GM12878 (cell line): ENCODE data around the gene ASAP2. TPM values are rescaled to one million over a fixed set of nuclear protein-coding genes. Genes with fewer than 3 reads are reported as not detected.

Source experiments
- ATAC-seq: fragments of 200-7000 bp; cut with Tn5 transposase; 3 replicates; pipeline ENCODE4 v1.9.1; 2020; ENCODE audit warnings: mild to moderate bottlenecking, moderate library complexity
- BruUV-seq: library from RNA; stranded (reverse); fragments of 400-500 nt; replicated peaks from 2 replicates; lab custom pipeline; 2021; lab: Mats Ljungman, UMichigan
- CTCF ChIA-PET: fragments of 300-600 bp; sonication (Branson Sonifier 250); formaldehyde crosslinking; extraction: SDS; loops from one replicate; lab custom pipeline; 2021; ENCODE audit warnings: inconsistent platforms; lab: Yijun Ruan, JAX
- POLR2A ChIA-PET: fragments of 350-600 bp; formaldehyde crosslinking; extraction: SDS; loops from one replicate; lab custom pipeline; 2021; ENCODE audit warnings: inconsistent platforms; lab: Charles Lee
- RAD21 ChIA-PET: fragments of 300-600 bp; sonication (Branson Sonifier 250); formaldehyde crosslinking; loops from one replicate; lab custom pipeline; 2023; ENCODE audit warnings: antibody characterized with exemption; ENCODE audit not compliant: unreplicated experiment; lab: Charles Lee
- SMC1A ChIA-PET: fragments of 300-600 bp; sonication (Branson Sonifier 250); formaldehyde crosslinking; loops from one replicate; lab custom pipeline; 2023; ENCODE audit not compliant: unreplicated experiment, uncharacterized antibody; lab: Charles Lee
- DNase-seq: peaks from one replicate; pipeline ENCODE4 v3.0.0-alpha.2; 2011; ENCODE audit warnings: low read depth, low spot score
- FAIRE-seq: peaks from 3 replicates; lab custom pipeline; 2011; peaks lifted over from hg19 to GRCh38; lab: Jason Lieb, UNC
- H2AFZ ChIP-seq: 2 replicates; pipeline ENCODE4 v1.6.0; 2011; ENCODE audit warnings: low read depth, low read length, control low read depth; ENCODE audit not compliant: control insufficient read depth
- H3K27ac ChIP-seq: 2 replicates; pipeline ENCODE4 v1.5.1; 2011; ENCODE audit warnings: control low read depth; ENCODE audit not compliant: control insufficient read depth, insufficient read depth
- H3K27me3 ChIP-seq, 2 experiments: replicated peaks in 1 of 2; 2 replicates each; pipeline versions ENCODE4 v1.6.0 to v1.6.1; 2011; ENCODE audit warnings: low read length in 1 of 2; ENCODE audit not compliant: control insufficient read depth in 2 of 2, insufficient read depth in 2 of 2
- H3K36me3 ChIP-seq, 2 experiments: 2 replicates each; pipeline ENCODE4 v1.5.1; 2011; ENCODE audit warnings: low read length in 1 of 2; ENCODE audit not compliant: control insufficient read depth in 2 of 2, insufficient read depth in 2 of 2
- H3K4me1 ChIP-seq: 2 replicates; pipeline ENCODE4 v1.6.1; 2011; ENCODE audit warnings: mild to moderate bottlenecking, low read length, moderate library complexity, mixed read lengths; ENCODE audit not compliant: control insufficient read depth, insufficient read depth
- H3K4me2 ChIP-seq: 2 replicates; pipeline ENCODE4 v1.6.0; 2011; ENCODE audit warnings: control low read depth; ENCODE audit not compliant: control insufficient read depth, insufficient read depth
- H3K4me3 ChIP-seq: fragments of 200-600 bp; sonication (generic); 2 replicates; pipeline ENCODE4 v1.5.1; 2016
- H3K79me2 ChIP-seq: 2 replicates; pipeline ENCODE4 v1.6.0; 2011; ENCODE audit warnings: low read length; ENCODE audit not compliant: control insufficient read depth, insufficient read depth
- H3K9ac ChIP-seq: 2 replicates; pipeline ENCODE4 v1.8.0; 2011; ENCODE audit warnings: low read length, control low read depth, mixed read lengths; ENCODE audit not compliant: control insufficient read depth, insufficient read depth
- H3K9me3 ChIP-seq: replicated peaks from 3 replicates; pipeline ENCODE4 v1.5.1; 2011; ENCODE audit warnings: mild to moderate bottlenecking, low read length; ENCODE audit not compliant: control insufficient read depth, insufficient read depth
- H4K20me1 ChIP-seq: 2 replicates; pipeline ENCODE4 v1.6.0; 2011; ENCODE audit not compliant: control insufficient read depth, insufficient read depth
- BCL11A ChIP-seq: IDR thresholded peaks from 2 replicates; pipeline ENCODE4 v1.6.1; 2011; ENCODE audit warnings: low read depth, low read length
- CREB1 ChIP-seq: IDR thresholded peaks from 2 replicates; pipeline ENCODE4 v1.6.1; 2012; ENCODE audit warnings: low read depth, mild to moderate bottlenecking, inconsistent platforms
- ETV6 ChIP-seq, 2 experiments: fragments of 450-650 bp in 1 of 2; IDR thresholded peaks in 1 of 2; conservative IDR thresholded peaks in 1 of 2; 2 replicates each; pipeline ENCODE4 v1.6.1; 2014; ENCODE audit warnings: antibody characterized with exemption in 1 of 2, borderline replicate concordance in 1 of 2, low read depth in 1 of 2, mild to moderate bottlenecking in 1 of 2, moderate library complexity in 1 of 2
- FOXK2 ChIP-seq: fragments of 450-650 bp; IDR thresholded peaks from 2 replicates; pipeline ENCODE4 v1.6.1; 2017; ENCODE audit warnings: mild to moderate bottlenecking, moderate library complexity
- HDAC2 ChIP-seq: fragments of 200-600 bp; sonication (generic); IDR thresholded peaks from 2 replicates; pipeline ENCODE4 v1.6.1; 2017
- HDAC6 ChIP-seq: fragments of 200-600 bp; sonication (generic); IDR thresholded peaks from one replicate; pipeline ENCODE4 v1.8.0; 2017; ENCODE audit warnings: antibody characterized with exemption; ENCODE audit not compliant: unreplicated experiment
- HDGF ChIP-seq: fragments of 450-650 bp; IDR thresholded peaks from 2 replicates; pipeline ENCODE4 v1.6.1; 2016; ENCODE audit warnings: antibody characterized with exemption
- IKZF1 ChIP-seq: fragments of 450-650 bp; conservative IDR thresholded peaks from 2 replicates; pipeline ENCODE4 v1.6.1; 2017; ENCODE audit warnings: antibody characterized with exemption, mild to moderate bottlenecking
- NR2C1 ChIP-seq: fragments of 450-650 bp; IDR thresholded peaks from 2 replicates; pipeline ENCODE4 v1.6.1; 2017; ENCODE audit warnings: antibody characterized with exemption, mild to moderate bottlenecking, moderate library complexity
- NRF1 ChIP-seq: conservative IDR thresholded peaks from 2 replicates; pipeline ENCODE4 v1.6.1; 2011; ENCODE audit warnings: mild to moderate bottlenecking, low read depth, low read length, improper control_type of control experiment
- POU2F2 ChIP-seq: IDR thresholded peaks from 3 replicates; pipeline ENCODE4 v1.6.1; 2011; ENCODE audit warnings: low read depth, mild to moderate bottlenecking, low read length, borderline replicate concordance
- SPI1 ChIP-seq: IDR thresholded peaks from 2 replicates; pipeline ENCODE4 v1.6.1; 2011; ENCODE audit warnings: low read depth, mild to moderate bottlenecking, low read length, moderate library complexity, borderline replicate concordance; ENCODE audit not compliant: insufficient read depth
- SRF ChIP-seq, 2 experiments: IDR thresholded peaks; 2 replicates each; pipeline ENCODE4 v1.6.1; 2011; ENCODE audit warnings: low read depth in 2 of 2, low read length in 2 of 2, mild to moderate bottlenecking in 1 of 2, moderate library complexity in 1 of 2
- TCF12 ChIP-seq: IDR thresholded peaks from 2 replicates; pipeline ENCODE4 v1.6.1; 2011; ENCODE audit warnings: low read depth, mild to moderate bottlenecking, low read length
- ZBTB11 ChIP-seq: fragments of 450-650 bp; formaldehyde crosslinking; IDR thresholded peaks from 2 replicates; pipeline ENCODE4 v1.5.0; 2022; ENCODE audit warnings: mild to moderate bottlenecking, missing genetic modification characterization
- WGBS: methylation state at CpG from one replicate; pipeline ENCODE4 v1.1.6; 2016; ENCODE audit warnings: low lambda C conversion rate; ENCODE audit not compliant: insufficient replicate concordance, insufficient coverage; ENCODE audit errors: missing lambda C conversion rate; 5-methylcytosine and 5-hydroxymethylcytosine counted together
- in situ Hi-C: fragments of 300-500 bp; cut with MboI; formaldehyde crosslinking; loops from 9 replicates; pipeline ENCODE4 v1.14.3; 2018; ENCODE audit warnings: mixed read lengths
- intact Hi-C: fragments of 100-400 bp; cut with micrococcal nuclease; formaldehyde crosslinking; loops from one replicate; pipeline ENCODE4 v1.14.2; 2022; ENCODE audit not compliant: unreplicated experiment
- polyA plus RNA-seq, 11 experiments: library from polyadenylated mRNA; depleted of rRNA in 4 of 11; unstranded in 6 of 11; stranded (reverse) in 5 of 11; fragments of >200 nt; fragmentation: Nextera tagmentation in 4 of 11; fragmentation: Illumina TruSeq in 1 of 11; extraction: Ambion mirVana in 4 of 11; extraction: Trizol in 1 of 11; gene quantifications; 1 replicate in 1 of 11; 2 replicates in 10 of 11; pipeline versions ENCODE4 v1.2.1 to v1.2.3, GENCODE V29; 2011 to 2016; ENCODE audit warnings: inconsistent platforms in 2 of 11, missing spikeins in 2 of 11, low read depth in 1 of 11
- total RNA-seq, 4 experiments: library from RNA; depleted of rRNA in 3 of 4; stranded (reverse); fragments of >200 nt in 3 of 4; fragmentation: Illumina TruSeq in 1 of 4; extraction: Trizol in 1 of 4; gene quantifications; 2 replicates each; pipeline versions ENCODE4 v1.2.1 to v1.2.3, GENCODE V29; 2013 to 2021
- TF ChIP-seq, protein P1 (sequence below): IDR thresholded peaks from 2 replicates; pipeline ENCODE4 v1.6.1; 2012; ENCODE audit warnings: low read depth, low read length, improper control_type of control experiment
- TF ChIP-seq, protein P2 (sequence below): fragments of 150-350 bp; IDR thresholded peaks from 2 replicates; pipeline ENCODE4 v1.6.1; 2016; ENCODE audit warnings: low read depth, low read length
- TF ChIP-seq, protein P3 (sequence below): IDR thresholded peaks from 2 replicates; pipeline ENCODE4 v1.6.1; 2012; ENCODE audit warnings: low read depth, low read length, improper control_type of control experiment

ASAP2 gene
- total and polyA plus RNA-seq, 10 of the 15 experiments (the other 5 are each of a cell fraction or from before 2014, with no cell fraction given): 0.05 to 0.27 (median 0.07) TPM; not detected in 4

- ChIA-PET SMC1A (no interaction called here), CTCF (no interaction called here), POLR2A (interaction anchor here (0.6 kb wide), 1 partner anchor 19 kb away, joined by 3 read pairs; no protein-coding TSS in a partner anchor), RAD21 (no interaction called here)
- Histone ChIP-seq H3K4me2 (no peak overlapping the region), H3K9me3 (no peaks in the 10 kb centered on the region), H3K79me2 (no peaks in the 10 kb centered on the region), H4K20me1 (no peaks in the 10 kb centered on the region), H2AFZ (no peak overlapping the region), H3K4me3 (no peak overlapping the region), H3K4me1 (no peaks in the 10 kb centered on the region), H3K27me3 (no peaks in the 10 kb centered on the region; a peak in 1 of 4 replicates), H3K36me3 (no peaks in the 10 kb centered on the region), H3K9ac (no peak overlapping the region), H3K27ac (no peak overlapping the region)
- intact Hi-C loops: no loop called here
- ATAC-seq (no peak), DNase-seq (no peak), FAIRE-seq (no peak)
- in situ Hi-C loops: no loop called here
- BruUV-seq: no TSS peak
- TF ChIP-seq HDAC6 (no peak), SPI1 (no peak), ETV6 (conservative IDR thresholded peaks at IDR 0.05 in 1 of 2, IDR thresholded peaks at IDR 0.05 in 1 of 2; ENCODE audit: borderline replicate concordance in 1 of 2, low read depth in 1 of 2) (no peak), HDAC2 (no peak), IKZF1 (no peak), TCF12 (no peak), BCL11A (no peak), POU2F2 (no peak), HDGF (no peak), ZBTB11 (CRISPR knock-in tag) (no peak), FOXK2 (no peak), NR2C1 (no peak), NRF1 (no peak), SRF (IDR thresholded peaks at IDR 0.05; ENCODE audit: low read depth in 2 of 2, low read length in 2 of 2) (no peak), CREB1 (no peak)
- TF ChIP-seq, protein P1, sequence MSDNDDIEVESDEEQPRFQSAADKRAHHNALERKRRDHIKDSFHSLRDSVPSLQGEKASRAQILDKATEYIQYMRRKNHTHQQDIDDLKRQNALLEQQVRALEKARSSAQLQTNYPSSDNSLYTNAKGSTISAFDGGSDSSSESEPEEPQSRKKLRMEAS: no peak
- TF ChIP-seq, protein P2, sequence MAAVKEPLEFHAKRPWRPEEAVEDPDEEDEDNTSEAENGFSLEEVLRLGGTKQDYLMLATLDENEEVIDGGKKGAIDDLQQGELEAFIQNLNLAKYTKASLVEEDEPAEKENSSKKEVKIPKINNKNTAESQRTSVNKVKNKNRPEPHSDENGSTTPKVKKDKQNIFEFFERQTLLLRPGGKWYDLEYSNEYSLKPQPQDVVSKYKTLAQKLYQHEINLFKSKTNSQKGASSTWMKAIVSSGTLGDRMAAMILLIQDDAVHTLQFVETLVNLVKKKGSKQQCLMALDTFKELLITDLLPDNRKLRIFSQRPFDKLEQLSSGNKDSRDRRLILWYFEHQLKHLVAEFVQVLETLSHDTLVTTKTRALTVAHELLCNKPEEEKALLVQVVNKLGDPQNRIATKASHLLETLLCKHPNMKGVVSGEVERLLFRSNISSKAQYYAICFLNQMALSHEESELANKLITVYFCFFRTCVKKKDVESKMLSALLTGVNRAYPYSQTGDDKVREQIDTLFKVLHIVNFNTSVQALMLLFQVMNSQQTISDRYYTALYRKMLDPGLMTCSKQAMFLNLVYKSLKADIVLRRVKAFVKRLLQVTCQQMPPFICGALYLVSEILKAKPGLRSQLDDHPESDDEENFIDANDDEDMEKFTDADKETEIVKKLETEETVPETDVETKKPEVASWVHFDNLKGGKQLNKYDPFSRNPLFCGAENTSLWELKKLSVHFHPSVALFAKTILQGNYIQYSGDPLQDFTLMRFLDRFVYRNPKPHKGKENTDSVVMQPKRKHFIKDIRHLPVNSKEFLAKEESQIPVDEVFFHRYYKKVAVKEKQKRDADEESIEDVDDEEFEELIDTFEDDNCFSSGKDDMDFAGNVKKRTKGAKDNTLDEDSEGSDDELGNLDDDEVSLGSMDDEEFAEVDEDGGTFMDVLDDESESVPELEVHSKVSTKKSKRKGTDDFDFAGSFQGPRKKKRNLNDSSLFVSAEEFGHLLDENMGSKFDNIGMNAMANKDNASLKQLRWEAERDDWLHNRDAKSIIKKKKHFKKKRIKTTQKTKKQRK: no peak
- TF ChIP-seq, protein P3, sequence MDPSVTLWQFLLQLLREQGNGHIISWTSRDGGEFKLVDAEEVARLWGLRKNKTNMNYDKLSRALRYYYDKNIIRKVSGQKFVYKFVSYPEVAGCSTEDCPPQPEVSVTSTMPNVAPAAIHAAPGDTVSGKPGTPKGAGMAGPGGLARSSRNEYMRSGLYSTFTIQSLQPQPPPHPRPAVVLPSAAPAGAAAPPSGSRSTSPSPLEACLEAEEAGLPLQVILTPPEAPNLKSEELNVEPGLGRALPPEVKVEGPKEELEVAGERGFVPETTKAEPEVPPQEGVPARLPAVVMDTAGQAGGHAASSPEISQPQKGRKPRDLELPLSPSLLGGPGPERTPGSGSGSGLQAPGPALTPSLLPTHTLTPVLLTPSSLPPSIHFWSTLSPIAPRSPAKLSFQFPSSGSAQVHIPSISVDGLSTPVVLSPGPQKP: no peak
- 59% methylated on average over 13 of the region's 13 CpGs for WGBS
Measured at GRCh38 chr2:9247177-9247576, 40.6 kb downstream of the ASAP2 start.
